Fibroblast of lung (primary cell): ENCODE measurements around the gene MRPL55. TPM values are rescaled to one million over a fixed set of nuclear protein-coding genes. Genes with fewer than 3 reads are reported as not detected.

Source experiments
- DNase-seq, 2 donors: peaks; one replicate each; pipeline versions ENCODE4 v3.0.0 to v3.0.0-alpha.2; 2010; ENCODE audit warnings: low read depth in 2 of 2
- H2AFZ ChIP-seq: 2 replicates; pipeline ENCODE4 v1.5.1; 2012; ENCODE audit warnings: low read length, control low read depth, inconsistent platforms
- H3K27ac ChIP-seq: 2 replicates; pipeline ENCODE4 v1.5.1; 2011; ENCODE audit warnings: low read length, control low read depth; ENCODE audit not compliant: insufficient read depth
- H3K27me3 ChIP-seq: 2 replicates; pipeline ENCODE4 v1.5.1; 2011; ENCODE audit warnings: mild to moderate bottlenecking, low read length; ENCODE audit not compliant: control insufficient read depth, insufficient read depth
- H3K36me3 ChIP-seq: 2 replicates; pipeline ENCODE4 v1.5.1; 2011; ENCODE audit warnings: low read length; ENCODE audit not compliant: control insufficient read depth, insufficient read depth
- H3K4me1 ChIP-seq: 2 replicates; pipeline ENCODE4 v1.5.1; 2011; ENCODE audit warnings: low read length; ENCODE audit not compliant: control insufficient read depth, insufficient read depth; ENCODE audit errors: extremely low read depth
- H3K4me2 ChIP-seq: 2 replicates; pipeline ENCODE4 v1.5.1; 2011; ENCODE audit warnings: low read length, control low read depth; ENCODE audit not compliant: insufficient read depth; ENCODE audit errors: extremely low read depth
- H3K4me3 ChIP-seq, 4 experiments: fragments of 200-600 bp in 1 of 4; sonication (generic) in 1 of 4; replicated peaks in 1 of 4; 2 replicates each; pipeline ENCODE4 v1.5.1; 2011 to 2016; ENCODE audit warnings: low read length in 4 of 4, low read depth in 3 of 4, mild to moderate bottlenecking in 3 of 4, control low read depth in 2 of 4, inconsistent platforms in 1 of 4, mixed read lengths in 1 of 4; ENCODE audit not compliant: insufficient read depth in 1 of 4; ENCODE audit errors: control extremely low read depth in 1 of 4
- H3K79me2 ChIP-seq: 2 replicates; pipeline ENCODE4 v1.5.1; 2012; ENCODE audit warnings: mild to moderate bottlenecking, low read length, inconsistent platforms; ENCODE audit not compliant: control insufficient read depth, insufficient read depth
- H3K9ac ChIP-seq: 2 replicates; pipeline ENCODE4 v1.5.1; 2011; ENCODE audit warnings: mild to moderate bottlenecking, low read length, control low read depth; ENCODE audit not compliant: insufficient read depth
- H3K9me3 ChIP-seq: 2 replicates; pipeline ENCODE4 v1.5.1; 2012; ENCODE audit warnings: low read depth, low read length; ENCODE audit not compliant: control insufficient read depth, insufficient read depth
- H4K20me1 ChIP-seq: 2 replicates; pipeline ENCODE4 v1.5.1; 2011; ENCODE audit warnings: low read length; ENCODE audit not compliant: control insufficient read depth, insufficient read depth; ENCODE audit errors: extremely low read depth
- EZH2 ChIP-seq: IDR thresholded peaks from 2 replicates; pipeline ENCODE4 v1.5.1; 2012; ENCODE audit warnings: low read length, control low read depth, mild to moderate bottlenecking; ENCODE audit errors: missing control alignments
- polyA plus RNA-seq, 2 donors: library from polyadenylated mRNA; depleted of rRNA in 1 of 2; stranded (reverse) in 1 of 2; unstranded in 1 of 2; fragments of >200 nt; gene quantifications; 2 replicates each; pipeline ENCODE4 v1.2.1, GENCODE V29; 2011 to 2012; ENCODE audit warnings: missing spikeins in 1 of 2
- total RNA-seq: library from RNA; depleted of rRNA; stranded (reverse); fragments of >200 nt; gene quantifications from 2 replicates; pipeline ENCODE4 v1.2.1, GENCODE V29; 2014
- TF ChIP-seq, protein P1 (sequence below), 2 donors: IDR thresholded peaks in 1 of 2; conservative IDR thresholded peaks in 1 of 2; 1 replicate in 1 of 2; 2 replicates in 1 of 2; pipeline ENCODE4 v1.5.1; 2011 to 2012; ENCODE audit warnings: low read length in 2 of 2, control low read depth in 1 of 2, inconsistent platforms in 1 of 2, low read depth in 1 of 2, mild to moderate bottlenecking in 1 of 2

The MRPL55 gene
- total and polyA plus RNA-seq, 2 donors (not counting 1 experiment from before 2014, with no cell fraction given), result 39.5 to 51.7 TPM

DNA sequence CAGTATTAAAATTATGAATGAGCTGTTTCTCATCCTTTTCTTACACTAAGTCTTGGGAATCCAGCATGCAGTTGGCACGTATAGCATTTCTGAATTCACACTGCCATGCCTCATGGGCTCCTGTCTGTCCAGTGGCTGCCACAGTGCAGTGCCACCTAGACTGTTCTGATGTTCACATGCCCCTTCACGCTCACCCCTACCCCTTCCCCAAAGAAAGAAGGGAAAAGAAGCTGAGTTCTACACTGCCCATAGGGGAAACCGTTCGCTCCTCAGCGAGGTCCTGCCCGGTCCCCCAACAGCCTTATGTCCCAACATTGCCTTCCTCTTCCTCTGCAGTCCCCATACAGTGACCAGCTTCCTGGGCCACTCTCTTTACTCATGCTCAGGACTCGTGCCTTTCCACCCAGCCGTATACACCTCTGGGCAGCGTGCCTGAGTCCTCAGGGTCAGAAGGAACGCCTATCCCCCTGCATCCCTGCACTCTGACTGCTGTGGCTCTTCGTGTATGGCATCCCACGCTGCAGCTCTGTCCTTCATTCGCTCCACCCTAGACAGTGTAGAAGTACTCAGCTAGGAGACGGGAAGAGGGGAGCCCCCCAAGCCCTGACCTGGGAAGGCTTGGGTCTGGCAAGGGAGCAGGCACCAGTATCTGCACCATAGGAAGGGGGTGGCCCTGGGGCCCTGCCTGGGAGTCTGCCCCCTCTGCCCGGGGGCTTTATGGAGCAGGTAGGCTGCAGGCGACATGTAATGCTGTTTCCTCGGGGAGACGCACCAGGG is 50.7 kb downstream of the MRPL55 start:
- Histone ChIP-seq H3K27me3 (peaks cover 10% of the 10 kb centered on the region), H3K79me2 (no peaks in the 10 kb centered on the region), H3K4me3 (no peak overlapping the region)

More for the DNA sequence above, 50.7 kb downstream of the MRPL55 start:
- Histone ChIP-seq H2AFZ (no peak overlapping the region), H3K4me1 (no peaks in the 10 kb centered on the region), H3K9me3 (no peaks in the 10 kb centered on the region), H4K20me1 (no peaks in the 10 kb centered on the region), H3K36me3 (no peaks in the 10 kb centered on the region), H3K9ac (no peak overlapping the region), H3K27ac (no peak overlapping the region), H3K4me2 (no peak overlapping the region)
- no peak for TF ChIP-seq EZH2
- TF ChIP-seq, protein P1, sequence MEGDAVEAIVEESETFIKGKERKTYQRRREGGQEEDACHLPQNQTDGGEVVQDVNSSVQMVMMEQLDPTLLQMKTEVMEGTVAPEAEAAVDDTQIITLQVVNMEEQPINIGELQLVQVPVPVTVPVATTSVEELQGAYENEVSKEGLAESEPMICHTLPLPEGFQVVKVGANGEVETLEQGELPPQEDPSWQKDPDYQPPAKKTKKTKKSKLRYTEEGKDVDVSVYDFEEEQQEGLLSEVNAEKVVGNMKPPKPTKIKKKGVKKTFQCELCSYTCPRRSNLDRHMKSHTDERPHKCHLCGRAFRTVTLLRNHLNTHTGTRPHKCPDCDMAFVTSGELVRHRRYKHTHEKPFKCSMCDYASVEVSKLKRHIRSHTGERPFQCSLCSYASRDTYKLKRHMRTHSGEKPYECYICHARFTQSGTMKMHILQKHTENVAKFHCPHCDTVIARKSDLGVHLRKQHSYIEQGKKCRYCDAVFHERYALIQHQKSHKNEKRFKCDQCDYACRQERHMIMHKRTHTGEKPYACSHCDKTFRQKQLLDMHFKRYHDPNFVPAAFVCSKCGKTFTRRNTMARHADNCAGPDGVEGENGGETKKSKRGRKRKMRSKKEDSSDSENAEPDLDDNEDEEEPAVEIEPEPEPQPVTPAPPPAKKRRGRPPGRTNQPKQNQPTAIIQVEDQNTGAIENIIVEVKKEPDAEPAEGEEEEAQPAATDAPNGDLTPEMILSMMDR (conservative IDR thresholded peaks at IDR 0.05 in 1 of 2, IDR thresholded peaks at IDR 0.05 in 1 of 2; ENCODE audit: low read depth in 1 of 2, low read length in 2 of 2), result no peak
- no peak for DNase-seq

Other genes starting within 250 kb of the MRPL55 start
- gene WNT9A, start 161.4 kb downstream of the MRPL55 start, total RNA-seq, result 1.0 and 5.3 TPM in 2 replicates
- gene WNT9A, start 161.4 kb downstream of the MRPL55 start, polyA plus RNA-seq, result 1.0 and 2.7 TPM in 2 replicates
- not detected in 2 replicates for gene WNT3A, start 102.3 kb downstream of the MRPL55 start, total RNA-seq
- not detected in 2 replicates for gene WNT3A, start 102.3 kb downstream of the MRPL55 start, polyA plus RNA-seq
- 195 and 261 TPM in 2 replicates for gene ARF1, start 26.6 kb downstream of the MRPL55 start, total RNA-seq
- 546 and 642 TPM in 2 replicates for gene ARF1, start 26.6 kb downstream of the MRPL55 start, polyA plus RNA-seq
- gene C1orf35, start 6.0 kb downstream of the MRPL55 start, total RNA-seq, result 7.6 and 8.0 TPM in 2 replicates
- 4.8 and 7.0 TPM in 2 replicates for gene C1orf35, start 6.0 kb downstream of the MRPL55 start, polyA plus RNA-seq
- 325 and 479 TPM in 2 replicates for gene GUK1, start 31.0 kb upstream of the MRPL55 start, total RNA-seq
- gene GUK1, start 31.0 kb upstream of the MRPL55 start, polyA plus RNA-seq, result 217 and 286 TPM in 2 replicates
- gene GJC2, start 40.6 kb upstream of the MRPL55 start, total RNA-seq, result 6.7 and 13.4 TPM in 2 replicates
- 1.3 and 1.4 TPM in 2 replicates for gene GJC2, start 40.6 kb upstream of the MRPL55 start, polyA plus RNA-seq
- gene IBA57, start 56.5 kb upstream of the MRPL55 start, total RNA-seq, result 3.6 and 3.8 TPM in 2 replicates
- 1.3 and 1.4 TPM in 2 replicates for gene IBA57, start 56.5 kb upstream of the MRPL55 start, polyA plus RNA-seq
- 14.4 and 16.8 TPM in 2 replicates for gene OBSCN, start 98.7 kb upstream of the MRPL55 start, total RNA-seq
- 0.78 and 0.87 TPM in 2 replicates for gene OBSCN, start 98.7 kb upstream of the MRPL55 start, polyA plus RNA-seq